Neural progenitor cell (in vitro differentiated cells): Measurements from ENCODE around the gene KRT78. TPM values are rescaled to one million over a fixed set of nuclear protein-coding genes. Genes with fewer than 3 reads are reported as not detected.

Experiments
- DNase-seq: peaks from one replicate; pipeline ENCODE4 v3.0.0-alpha.2; 2016; ENCODE audit warnings: low spot score
- H2AFZ ChIP-seq: fragments of 200-600 bp; sonication (generic); replicated peaks from 2 replicates; pipeline ENCODE4 v1.6.1; 2016; ENCODE audit warnings: antibody characterized with exemption
- H3F3A ChIP-seq: fragments of 200-600 bp; sonication (generic); 2 replicates; pipeline ENCODE4 v1.6.1; 2016; ENCODE audit warnings: antibody characterized with exemption, low read depth
- H3K27ac ChIP-seq: fragments of 200-600 bp; sonication (generic); 2 replicates; pipeline ENCODE4 v1.5.1; 2016; ENCODE audit warnings: mild to moderate bottlenecking
- H3K27me3 ChIP-seq: fragments of 200-600 bp; sonication (generic); 2 replicates; pipeline ENCODE4 v1.6.1; 2016; ENCODE audit warnings: mild to moderate bottlenecking, moderate library complexity
- H3K36me3 ChIP-seq: fragments of 200-600 bp; sonication (generic); 2 replicates; pipeline ENCODE4 v1.5.1; 2016
- H3K4me1 ChIP-seq: fragments of 200-600 bp; sonication (generic); 2 replicates; pipeline ENCODE4 v1.6.1; 2016; ENCODE audit warnings: mixed run types
- H3K4me2 ChIP-seq: fragments of 200-600 bp; sonication (generic); 2 replicates; pipeline ENCODE4 v1.6.1; 2016
- H3K4me3 ChIP-seq: fragments of 200-600 bp; sonication (generic); 2 replicates; pipeline ENCODE4 v1.5.1; 2016
- H3K79me2 ChIP-seq: fragments of 200-600 bp; sonication (generic); 2 replicates; pipeline ENCODE4 v1.6.1; 2016; ENCODE audit warnings: low read depth
- H3K9ac ChIP-seq: fragments of 200-600 bp; sonication (generic); 2 replicates; pipeline ENCODE4 v1.6.1; 2016
- H3K9me3 ChIP-seq: fragments of 200-600 bp; sonication (generic); 2 replicates; pipeline ENCODE4 v1.5.1; 2016; ENCODE audit warnings: low read depth
- H4K20me1 ChIP-seq: fragments of 200-600 bp; sonication (generic); 2 replicates; pipeline ENCODE4 v1.6.1; 2016; ENCODE audit warnings: low read depth
- H3K27ac Mint-ChIP-seq: 3 replicates; pipeline ENCODE4 v1.8.0; 2021; ENCODE audit warnings: mixed read lengths
- H3K27me3 Mint-ChIP-seq: 2 replicates; pipeline ENCODE4 v1.8.0; 2022; ENCODE audit warnings: low read depth, mild to moderate bottlenecking, inconsistent platforms, moderate library complexity, mixed read lengths; ENCODE audit not compliant: insufficient read depth
- H3K36me3 Mint-ChIP-seq: 3 replicates; pipeline ENCODE4 v1.8.0; 2021; ENCODE audit warnings: mixed read lengths
- H3K4me1 Mint-ChIP-seq: 3 replicates; pipeline ENCODE4 v1.8.0; 2021; ENCODE audit warnings: mixed read lengths
- H3K4me3 Mint-ChIP-seq: 3 replicates; pipeline ENCODE4 v1.8.0; 2021; ENCODE audit warnings: mild to moderate bottlenecking, moderate library complexity, mixed read lengths
- H3K9me3 Mint-ChIP-seq: 3 replicates; pipeline ENCODE4 v1.8.0; 2020; ENCODE audit warnings: mixed read lengths
- EZH2 ChIP-seq: fragments of 200-600 bp; sonication (generic); IDR thresholded peaks from 2 replicates; pipeline ENCODE4 v1.6.1; 2017; ENCODE audit warnings: antibody characterized with exemption, mild to moderate bottlenecking, moderate library complexity
- EZH2phosphoT487 ChIP-seq: fragments of 200-600 bp; sonication (generic); IDR thresholded peaks from 2 replicates; pipeline ENCODE4 v1.6.1; 2017; ENCODE audit warnings: antibody characterized with exemption
- total RNA-seq: library from RNA; depleted of rRNA; stranded (reverse); fragments of >200 nt; gene quantifications from 2 replicates; pipeline ENCODE4 v1.2.3, GENCODE V29; 2015; ENCODE audit warnings: low replicate concordance
- TF ChIP-seq, protein P1 (sequence below): fragments of 200-600 bp; sonication (generic); IDR thresholded peaks from 2 replicates; pipeline ENCODE4 v1.5.1; 2017; ENCODE audit warnings: antibody characterized with exemption, mild to moderate bottlenecking

Gene KRT78
- total RNA-seq, 1 donor from 2014 or later: not detected

GRCh38 chr12:52847335-52848102, 1.3 kb downstream of the KRT78 start:
- H3K4me1 ChIP-seq: no peaks in the 10 kb centered on the region
- no peak overlapping the region for H3K9ac ChIP-seq
- H3K4me3 Mint-ChIP-seq: no peak overlapping the region
- H3K9me3 Mint-ChIP-seq: no peaks in the 10 kb centered on the region
- no peak overlapping the region for H3K27ac Mint-ChIP-seq
- no peaks in the 10 kb centered on the region for H4K20me1 ChIP-seq
- no peaks in the 10 kb centered on the region for H3K36me3 ChIP-seq
- H3F3A ChIP-seq: no peaks in the 10 kb centered on the region
- H3K27ac ChIP-seq: no peak overlapping the region
- TF ChIP-seq, protein P1, sequence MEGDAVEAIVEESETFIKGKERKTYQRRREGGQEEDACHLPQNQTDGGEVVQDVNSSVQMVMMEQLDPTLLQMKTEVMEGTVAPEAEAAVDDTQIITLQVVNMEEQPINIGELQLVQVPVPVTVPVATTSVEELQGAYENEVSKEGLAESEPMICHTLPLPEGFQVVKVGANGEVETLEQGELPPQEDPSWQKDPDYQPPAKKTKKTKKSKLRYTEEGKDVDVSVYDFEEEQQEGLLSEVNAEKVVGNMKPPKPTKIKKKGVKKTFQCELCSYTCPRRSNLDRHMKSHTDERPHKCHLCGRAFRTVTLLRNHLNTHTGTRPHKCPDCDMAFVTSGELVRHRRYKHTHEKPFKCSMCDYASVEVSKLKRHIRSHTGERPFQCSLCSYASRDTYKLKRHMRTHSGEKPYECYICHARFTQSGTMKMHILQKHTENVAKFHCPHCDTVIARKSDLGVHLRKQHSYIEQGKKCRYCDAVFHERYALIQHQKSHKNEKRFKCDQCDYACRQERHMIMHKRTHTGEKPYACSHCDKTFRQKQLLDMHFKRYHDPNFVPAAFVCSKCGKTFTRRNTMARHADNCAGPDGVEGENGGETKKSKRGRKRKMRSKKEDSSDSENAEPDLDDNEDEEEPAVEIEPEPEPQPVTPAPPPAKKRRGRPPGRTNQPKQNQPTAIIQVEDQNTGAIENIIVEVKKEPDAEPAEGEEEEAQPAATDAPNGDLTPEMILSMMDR: no peak
- TF ChIP-seq EZH2phosphoT487 (no peak), EZH2 (no peak)
- peaks cover 3% of the 10 kb centered on the region for H3K4me1 Mint-ChIP-seq
- DNase-seq: peak; percentile 17
- no peak overlapping the region for H2AFZ ChIP-seq
- H3K27me3 ChIP-seq: no peaks in the 10 kb centered on the region
- H3K79me2 ChIP-seq: no peaks in the 10 kb centered on the region
- H3K4me3 ChIP-seq: no peak overlapping the region
- no peaks in the 10 kb centered on the region for H3K36me3 Mint-ChIP-seq
- no peaks in the 10 kb centered on the region for H3K9me3 ChIP-seq
- H3K4me2 ChIP-seq: no peak overlapping the region
- peaks cover 11% of the 10 kb centered on the region for H3K27me3 Mint-ChIP-seq

DNA sequence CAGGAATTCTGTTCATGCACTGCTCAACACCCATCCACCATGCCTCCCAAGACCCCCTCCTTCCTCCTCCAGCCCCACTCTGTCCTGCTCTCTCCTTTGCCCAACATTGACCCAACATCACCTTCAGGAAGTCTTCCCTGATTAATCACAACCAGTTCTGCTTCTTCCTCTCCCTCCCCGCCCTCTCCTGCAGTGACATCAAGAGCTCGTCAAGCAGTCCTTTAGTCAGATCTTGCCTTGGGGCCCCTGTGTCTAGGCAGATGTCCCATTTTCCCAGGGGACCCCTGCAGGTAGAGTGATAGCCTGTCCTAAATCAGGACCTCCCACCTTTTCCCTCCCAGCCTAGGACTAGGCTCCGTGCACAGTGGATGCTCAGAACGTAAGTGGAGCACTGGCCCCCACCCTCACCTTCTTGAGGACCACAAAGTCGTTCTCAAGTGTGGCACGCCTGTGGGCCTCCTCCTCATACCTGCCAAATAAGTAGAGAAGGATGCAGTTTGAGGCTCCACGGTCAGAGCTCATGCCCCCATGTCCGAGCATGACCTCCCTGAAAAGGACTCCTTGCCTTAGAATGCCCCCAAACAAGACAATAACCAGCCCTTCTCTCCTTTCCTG, 2.3 kb downstream of the KRT78 start:
- Histone ChIP-seq H2AFZ (no peak overlapping the region), H3K9me3 (no peaks in the 10 kb centered on the region), H4K20me1 (no peaks in the 10 kb centered on the region), H3F3A (no peaks in the 10 kb centered on the region), H3K9ac (no peak overlapping the region), H3K4me3 (no peak overlapping the region), H3K27me3 (no peaks in the 10 kb centered on the region), H3K36me3 (no peaks in the 10 kb centered on the region), H3K27ac (no peak overlapping the region), H3K4me1 (no peaks in the 10 kb centered on the region), H3K4me2 (no peak overlapping the region), H3K79me2 (no peaks in the 10 kb centered on the region)
- Mint-ChIP-seq H3K4me3 (no peak overlapping the region), H3K9me3 (no peaks in the 10 kb centered on the region), H3K27ac (no peak overlapping the region), H3K27me3 (peaks cover 14% of the 10 kb centered on the region), H3K4me1 (peaks cover 3% of the 10 kb centered on the region), H3K36me3 (no peaks in the 10 kb centered on the region)
- no peak for DNase-seq
- no peak for TF ChIP-seq EZH2phosphoT487
- no peak for TF ChIP-seq EZH2
- TF ChIP-seq, protein P1: no peak

DNA sequence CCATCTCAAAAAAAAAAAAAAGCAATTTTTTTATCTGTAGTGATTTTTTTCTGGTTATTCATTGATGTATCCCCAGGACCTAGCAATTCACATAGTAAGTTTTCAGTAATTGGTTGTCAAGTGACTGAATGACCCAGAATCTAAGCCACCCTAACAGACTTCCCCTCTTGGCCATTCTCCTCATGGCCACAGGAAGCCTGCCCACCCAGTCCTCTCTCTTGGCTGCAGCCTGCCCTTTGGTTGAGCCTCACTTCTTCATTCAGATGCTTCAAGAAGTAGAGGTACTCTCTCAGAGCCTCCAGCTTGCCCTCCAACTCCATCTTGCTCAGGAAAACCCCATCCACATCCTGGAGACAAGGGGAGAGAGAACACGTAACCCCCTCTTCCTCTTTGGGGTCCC, 2.8 kb downstream of the KRT78 start:
- no peak overlapping the region for H3K27ac Mint-ChIP-seq
- Histone ChIP-seq H3K27ac (no peak overlapping the region), H3F3A (no peaks in the 10 kb centered on the region)

More for the DNA sequence above, 2.8 kb downstream of the KRT78 start:
- no peak overlapping the region for H3K4me3 Mint-ChIP-seq
- no peak overlapping the region for H3K9ac ChIP-seq
- H3K4me3 ChIP-seq: no peak overlapping the region
- no peaks in the 10 kb centered on the region for H3K9me3 ChIP-seq
- no peaks in the 10 kb centered on the region for H3K27me3 ChIP-seq
- no peaks in the 10 kb centered on the region for H3K36me3 ChIP-seq
- peaks cover 13% of the 10 kb centered on the region for H3K27me3 Mint-ChIP-seq
- no peak for DNase-seq
- no peaks in the 10 kb centered on the region for H3K79me2 ChIP-seq
- H4K20me1 ChIP-seq: no peaks in the 10 kb centered on the region
- no peaks in the 10 kb centered on the region for H3K4me1 ChIP-seq
- H3K4me2 ChIP-seq: no peak overlapping the region
- H3K4me1 Mint-ChIP-seq: peaks cover 3% of the 10 kb centered on the region
- H3K9me3 Mint-ChIP-seq: no peaks in the 10 kb centered on the region
- TF ChIP-seq, protein P1: no peak
- no peak overlapping the region for H2AFZ ChIP-seq
- H3K36me3 Mint-ChIP-seq: no peaks in the 10 kb centered on the region
